GM18511 (cell line): Measurements from ENCODE around the gene TRIM31.
"Not testable (repeated sequence)": the region's sequence is repeated elsewhere in the genome, so short reads cannot be mapped to it uniquely, and the experiment has no call there.

Source experiments
- ATAC-seq: cut with Tn5 transposase; IDR thresholded peaks from one replicate; pipeline ENCODE4 v1.9.1; 2021; ENCODE audit warnings: mild to moderate bottlenecking, moderate library complexity; ENCODE audit not compliant: unreplicated experiment

Gene TRIM31

GRCh38 chr6:30118691-30119090 is 5.8 kb upstream of the TRIM31 start:
- not testable (repeated sequence) for ATAC-seq

- ATAC-seq, result no peak
These were observed 3.8 kb upstream of the TRIM31 start for GRCh38 chr6:30116724-30117123.

- no peak for ATAC-seq
These were observed 951 bp upstream of the TRIM31 start for GRCh38 chr6:30113841-30114240.

- ATAC-seq, result no peak
These were observed 392 bp downstream of the TRIM31 start for GRCh38 chr6:30112402-30112994.

GRCh38 chr6:30111266-30111856 is 1.5 kb downstream of the TRIM31 start:
- ATAC-seq, result no peak

- no peak for ATAC-seq
These were observed 8.2 kb downstream of the TRIM31 start for GRCh38 chr6:30104661-30105060.

GRCh38 chr6:30103872-30104179 is 9.1 kb downstream of the TRIM31 start:
- ATAC-seq, result no peak

- ATAC-seq, result peak; percentile 69
These were observed 9.7 kb downstream of the TRIM31 start for GRCh38 chr6:30102970-30103871.

GRCh38 chr6:30102414-30102969 is 10.4 kb downstream of the TRIM31 start:
- no peak for ATAC-seq

GRCh38 chr6:30101444-30102413 is 11.2 kb downstream of the TRIM31 start:
- ATAC-seq, result peak; percentile 68

GRCh38 chr6:30100585-30101443 is 12.1 kb downstream of the TRIM31 start:
- ATAC-seq, result no peak

GRCh38 chr6:30100154-30100553 is 12.7 kb downstream of the TRIM31 start:
- ATAC-seq, result no peak

GRCh38 chr6:30097902-30098768 is 14.8 kb downstream of the TRIM31 start:
- ATAC-seq, result no peak

GRCh38 chr6:30096829-30097228 is 16.1 kb downstream of the TRIM31 start:
- no peak for ATAC-seq

GRCh38 chr6:30093951-30094661 is 18.8 kb downstream of the TRIM31 start:
- ATAC-seq, result no peak

GRCh38 chr6:30092852-30093543 is 19.9 kb downstream of the TRIM31 start:
- no peak for ATAC-seq

GRCh38 chr6:30091577-30092381 is 21.1 kb downstream of the TRIM31 start:
- no peak for ATAC-seq
